Measurements from ENCODE around the gene HBS1L. TPM values are rescaled to one million over a fixed set of nuclear protein-coding genes. Genes with fewer than 3 reads are reported as not detected.
"Not testable (repeated sequence)": the region's sequence is repeated elsewhere in the genome, so short reads cannot be mapped to it uniquely, and the experiment has no call there.

HBS1L gene
- total RNA-seq, 1 experiment from 2014 or later: 89.4 TPM

DNA sequence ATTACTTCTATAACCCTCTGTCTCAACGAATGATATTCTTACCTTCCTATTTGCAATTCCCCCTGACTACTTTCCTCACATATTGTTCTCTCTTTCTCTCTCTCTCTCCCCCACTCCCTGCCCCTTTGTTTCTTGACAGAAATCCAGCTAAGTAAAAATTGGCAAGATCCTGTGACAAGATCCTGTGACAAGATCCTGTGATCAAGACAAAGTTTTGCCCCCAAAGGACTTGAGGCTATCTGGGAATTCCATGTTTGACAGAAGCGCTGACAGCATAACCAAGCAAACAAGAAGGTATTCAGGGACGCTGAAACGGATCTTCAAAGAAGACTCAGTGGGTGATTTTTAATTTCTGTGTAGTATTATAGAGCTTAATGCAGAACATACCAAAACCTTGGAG is 5.5 kb upstream of the HBS1L start (continued):
- TF ChIP-seq CBX3 (IDR thresholded peaks at IDR 0.05; ENCODE audit: low read depth): no peak
- TF ChIP-seq EZH2phosphoT487 (IDR thresholded peaks at IDR 0.05; ENCODE audit: borderline replicate concordance): no peak
- TF ChIP-seq MAX (IDR thresholded peaks at IDR 0.05): no peak
- TF ChIP-seq ZFX (IDR thresholded peaks at IDR 0.05): no peak
- no peak for TF ChIP-seq SRF (IDR thresholded peaks at IDR 0.05; ENCODE audit: low read depth)

DNA sequence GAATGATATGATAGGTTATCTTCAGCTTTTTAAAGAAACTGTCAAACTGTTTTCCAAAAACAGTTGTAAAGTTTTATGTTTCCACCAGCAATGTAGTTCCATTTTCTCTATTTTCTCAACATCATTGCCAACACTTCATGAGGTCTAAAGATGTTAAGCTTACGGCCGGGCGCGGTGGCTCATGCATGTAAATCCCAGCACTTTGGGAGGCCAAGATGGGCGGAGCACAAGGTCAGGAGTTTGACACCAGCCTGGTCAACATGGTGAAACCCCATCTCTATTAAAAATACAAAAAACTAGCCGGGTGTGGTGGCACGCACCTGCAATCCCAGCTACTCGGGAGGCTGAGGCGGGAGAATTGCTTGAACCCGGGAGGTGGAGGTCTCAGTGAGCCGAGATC is 3.7 kb upstream of the HBS1L start:
- H3K27me3 ChIP-seq (ENCODE audit: insufficient read depth, low read length); H3K4me3 ChIP-seq (replicated peaks in 1 of 2; ENCODE audit: low read depth in 1 of 2, low read length in 2 of 2); ATAC-seq; RAD21 ChIA-PET (ENCODE audit: low non-redundant PET in 1 of 2, low total read pairs in 2 of 2, uncharacterized antibody in 2 of 2, unreplicated experiment in 2 of 2); DNase-seq (ENCODE audit: low read depth, low spot score); H3K9ac ChIP-seq (ENCODE audit: low read length); H3K4me2 ChIP-seq (ENCODE audit: low read length); POLR2A ChIA-PET; H3K27ac ChIP-seq (ENCODE audit: low read depth, low read length); H3K36me3 ChIP-seq (ENCODE audit: control insufficient read depth in 1 of 2, insufficient read depth in 2 of 2, low read length in 2 of 2); CTCF ChIA-PET; H3K9me2 ChIP-seq (ENCODE audit: insufficient read depth); H4K20me1 ChIP-seq (ENCODE audit: insufficient read depth); intact Hi-C loops (cut with micrococcal nuclease); H3K9me3 ChIP-seq (ENCODE audit: control insufficient read depth in 1 of 2, insufficient read depth in 1 of 2, low read depth in 1 of 2, low read length in 2 of 2); H2AFZ ChIP-seq (ENCODE audit: low read depth, low read length, poor library complexity, severe bottlenecking); BruUV-seq (replicated peaks): not testable (repeated sequence)
- H3K79me2 ChIP-seq (ENCODE audit: insufficient read depth, low read length): peaks cover 13% of the 10 kb centered on the region
- peaks cover 0 to 15% of the 10 kb centered on the region in 2 experiments; a peak in 3 of 4 replicates for H3K4me1 ChIP-seq (ENCODE audit: control insufficient read depth in 1 of 2, insufficient read depth in 2 of 2, low read length in 2 of 2)

DNA sequence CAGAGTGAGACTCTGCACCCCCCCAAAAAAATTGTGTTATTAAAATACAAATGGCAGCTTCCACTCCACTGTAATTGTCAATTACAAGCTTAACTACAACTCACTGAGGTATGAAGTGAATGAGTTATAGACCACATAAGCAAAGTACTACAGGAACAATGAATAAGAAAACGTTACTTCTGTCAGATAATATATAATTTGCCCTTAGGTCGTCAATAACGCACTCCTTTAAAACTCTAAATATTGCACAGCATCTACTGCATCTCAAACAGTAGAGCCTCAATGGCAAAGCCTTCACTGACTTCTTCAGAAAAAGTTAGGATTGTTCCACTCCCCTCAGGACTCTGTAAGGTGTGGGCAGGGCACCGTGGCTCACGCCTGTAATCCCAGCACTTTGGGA is 2.0 kb upstream of the HBS1L start:
- no peaks in the 10 kb centered on the region for H3K9me2 ChIP-seq (ENCODE audit: insufficient read depth)
- no peak overlapping the region for H3K9ac ChIP-seq (ENCODE audit: low read length)
- peaks cover 0 to 20% of the 10 kb centered on the region in 2 experiments; a peak in 3 of 4 replicates for H3K4me1 ChIP-seq (ENCODE audit: control insufficient read depth in 1 of 2, insufficient read depth in 2 of 2, low read length in 2 of 2)
- H4K20me1 ChIP-seq (ENCODE audit: insufficient read depth): peaks cover 2% of the 10 kb centered on the region; the same call in 1 of the 2 replicates
- no peak overlapping the region for H3K4me2 ChIP-seq (ENCODE audit: low read length)
- TF ChIP-seq SIN3A (IDR thresholded peaks at IDR 0.05; ENCODE audit: low read depth) (no peak), ZNF274 (IDR thresholded peaks at IDR 0.05; ENCODE audit: low read depth, low read length) (no peak), EZH2 (IDR thresholded peaks at IDR 0.05) (no peak), TCF7L2 (IDR thresholded peaks at IDR 0.05; ENCODE audit: borderline replicate concordance, extremely low read depth, insufficient read depth, insufficient read length) (no peak), CBX3 (IDR thresholded peaks at IDR 0.05; ENCODE audit: low read depth) (no peak), RAD21 (IDR thresholded peaks at IDR 0.05; ENCODE audit: low read depth) (no peak), POLR2AphosphoS5 (IDR thresholded peaks at IDR 0.05; ENCODE audit: low read depth, low read length) (no peak), MAX (IDR thresholded peaks at IDR 0.05) (no peak), EZH2phosphoT487 (IDR thresholded peaks at IDR 0.05; ENCODE audit: borderline replicate concordance) (no peak), YY1 (IDR thresholded peaks at IDR 0.05; ENCODE audit: extremely low read depth, insufficient replicate concordance, low read depth, low read length) (no peak)
- TF ChIP-seq, protein P1, sequence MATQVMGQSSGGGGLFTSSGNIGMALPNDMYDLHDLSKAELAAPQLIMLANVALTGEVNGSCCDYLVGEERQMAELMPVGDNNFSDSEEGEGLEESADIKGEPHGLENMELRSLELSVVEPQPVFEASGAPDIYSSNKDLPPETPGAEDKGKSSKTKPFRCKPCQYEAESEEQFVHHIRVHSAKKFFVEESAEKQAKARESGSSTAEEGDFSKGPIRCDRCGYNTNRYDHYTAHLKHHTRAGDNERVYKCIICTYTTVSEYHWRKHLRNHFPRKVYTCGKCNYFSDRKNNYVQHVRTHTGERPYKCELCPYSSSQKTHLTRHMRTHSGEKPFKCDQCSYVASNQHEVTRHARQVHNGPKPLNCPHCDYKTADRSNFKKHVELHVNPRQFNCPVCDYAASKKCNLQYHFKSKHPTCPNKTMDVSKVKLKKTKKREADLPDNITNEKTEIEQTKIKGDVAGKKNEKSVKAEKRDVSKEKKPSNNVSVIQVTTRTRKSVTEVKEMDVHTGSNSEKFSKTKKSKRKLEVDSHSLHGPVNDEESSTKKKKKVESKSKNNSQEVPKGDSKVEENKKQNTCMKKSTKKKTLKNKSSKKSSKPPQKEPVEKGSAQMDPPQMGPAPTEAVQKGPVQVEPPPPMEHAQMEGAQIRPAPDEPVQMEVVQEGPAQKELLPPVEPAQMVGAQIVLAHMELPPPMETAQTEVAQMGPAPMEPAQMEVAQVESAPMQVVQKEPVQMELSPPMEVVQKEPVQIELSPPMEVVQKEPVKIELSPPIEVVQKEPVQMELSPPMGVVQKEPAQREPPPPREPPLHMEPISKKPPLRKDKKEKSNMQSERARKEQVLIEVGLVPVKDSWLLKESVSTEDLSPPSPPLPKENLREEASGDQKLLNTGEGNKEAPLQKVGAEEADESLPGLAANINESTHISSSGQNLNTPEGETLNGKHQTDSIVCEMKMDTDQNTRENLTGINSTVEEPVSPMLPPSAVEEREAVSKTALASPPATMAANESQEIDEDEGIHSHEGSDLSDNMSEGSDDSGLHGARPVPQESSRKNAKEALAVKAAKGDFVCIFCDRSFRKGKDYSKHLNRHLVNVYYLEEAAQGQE (IDR thresholded peaks at IDR 0.05; ENCODE audit: low read depth): no peak
- TF ChIP-seq, protein P2, sequence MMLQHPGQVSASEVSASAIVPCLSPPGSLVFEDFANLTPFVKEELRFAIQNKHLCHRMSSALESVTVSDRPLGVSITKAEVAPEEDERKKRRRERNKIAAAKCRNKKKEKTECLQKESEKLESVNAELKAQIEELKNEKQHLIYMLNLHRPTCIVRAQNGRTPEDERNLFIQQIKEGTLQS (IDR thresholded peaks at IDR 0.05): no peak
- intact Hi-C loops (cut with micrococcal nuclease): no loop called here
- ATAC-seq: no peak
- no peaks in the 10 kb centered on the region for H3K27me3 ChIP-seq (ENCODE audit: insufficient read depth, low read length)
- POLR2A ChIA-PET: no interaction called here
- no peak for DNase-seq (ENCODE audit: low read depth, low spot score)
- RAD21 ChIA-PET (ENCODE audit: low non-redundant PET in 1 of 2, low total read pairs in 2 of 2, uncharacterized antibody in 2 of 2, unreplicated experiment in 2 of 2): no interaction called here
- H3K27ac ChIP-seq (ENCODE audit: low read depth, low read length): no peak overlapping the region
- H2AFZ ChIP-seq (ENCODE audit: low read depth, low read length, poor library complexity, severe bottlenecking): no peak overlapping the region
- no peak overlapping the region for H3K4me3 ChIP-seq (replicated peaks in 1 of 2; ENCODE audit: low read depth in 1 of 2, low read length in 2 of 2)
- peaks cover 29% of the 10 kb centered on the region for H3K79me2 ChIP-seq (ENCODE audit: insufficient read depth, low read length)
- 0 out of 4 replicates have a peak, but pooled peaks cover 0 to 3% of the 10 kb centered on the region in 2 experiments for H3K36me3 ChIP-seq (ENCODE audit: control insufficient read depth in 1 of 2, insufficient read depth in 2 of 2, low read length in 2 of 2)
- CTCF ChIA-PET: no interaction called here
- BruUV-seq (replicated peaks): no TSS peak
- H3K9me3 ChIP-seq (ENCODE audit: control insufficient read depth in 1 of 2, insufficient read depth in 1 of 2, low read depth in 1 of 2, low read length in 2 of 2): no peaks in the 10 kb centered on the region
